ENCODE measurements around the gene DENND1A.

Gene DENND1A

DNA sequence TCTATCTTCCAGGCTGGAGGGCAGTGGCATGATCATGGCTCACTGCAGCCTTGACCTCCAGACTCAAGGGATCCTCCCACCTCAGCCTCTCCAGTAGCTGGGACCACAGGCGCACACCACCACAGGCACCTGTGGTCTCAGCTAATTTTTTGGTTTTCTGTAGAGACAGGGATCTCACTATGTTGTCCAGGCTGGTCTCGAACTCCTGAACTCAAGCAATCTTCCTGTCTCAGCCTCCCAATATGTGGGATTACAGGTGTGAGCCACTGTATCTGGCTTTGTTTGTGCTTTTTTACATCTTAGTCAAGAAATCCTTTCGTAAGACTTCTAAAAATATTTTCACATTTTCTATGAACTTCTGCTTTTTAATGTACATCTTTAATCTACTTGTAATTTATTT lies 116.9 kb downstream of the DENND1A start:
- no peak for DNase-seq (ENCODE audit: low spot score)
- Histone ChIP-seq H3K27ac (no peak overlapping the region), H3K4me3 (no peak overlapping the region)
- TF ChIP-seq, protein P1, sequence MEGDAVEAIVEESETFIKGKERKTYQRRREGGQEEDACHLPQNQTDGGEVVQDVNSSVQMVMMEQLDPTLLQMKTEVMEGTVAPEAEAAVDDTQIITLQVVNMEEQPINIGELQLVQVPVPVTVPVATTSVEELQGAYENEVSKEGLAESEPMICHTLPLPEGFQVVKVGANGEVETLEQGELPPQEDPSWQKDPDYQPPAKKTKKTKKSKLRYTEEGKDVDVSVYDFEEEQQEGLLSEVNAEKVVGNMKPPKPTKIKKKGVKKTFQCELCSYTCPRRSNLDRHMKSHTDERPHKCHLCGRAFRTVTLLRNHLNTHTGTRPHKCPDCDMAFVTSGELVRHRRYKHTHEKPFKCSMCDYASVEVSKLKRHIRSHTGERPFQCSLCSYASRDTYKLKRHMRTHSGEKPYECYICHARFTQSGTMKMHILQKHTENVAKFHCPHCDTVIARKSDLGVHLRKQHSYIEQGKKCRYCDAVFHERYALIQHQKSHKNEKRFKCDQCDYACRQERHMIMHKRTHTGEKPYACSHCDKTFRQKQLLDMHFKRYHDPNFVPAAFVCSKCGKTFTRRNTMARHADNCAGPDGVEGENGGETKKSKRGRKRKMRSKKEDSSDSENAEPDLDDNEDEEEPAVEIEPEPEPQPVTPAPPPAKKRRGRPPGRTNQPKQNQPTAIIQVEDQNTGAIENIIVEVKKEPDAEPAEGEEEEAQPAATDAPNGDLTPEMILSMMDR (IDR thresholded peaks at IDR 0.05) = no peak

DNA sequence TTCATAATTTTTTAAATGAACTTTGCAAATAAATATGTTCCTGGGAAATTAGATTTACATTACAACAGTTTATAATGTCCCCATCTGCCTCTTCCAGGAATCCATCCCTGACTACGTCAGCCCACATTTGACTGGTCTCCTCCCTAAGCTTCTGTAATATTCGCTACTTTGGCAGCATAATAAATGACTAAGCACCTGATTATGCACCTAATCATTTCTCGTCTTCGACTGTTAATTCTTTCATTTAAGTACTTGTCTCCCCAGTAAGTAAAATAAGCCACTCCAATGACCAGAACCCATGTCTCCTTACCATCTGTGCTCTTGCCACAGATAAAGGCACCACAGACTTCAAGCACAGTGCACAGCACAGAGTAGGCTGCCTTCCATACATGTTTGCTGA lies 122.7 kb downstream of the DENND1A start:
- no peak for DNase-seq (ENCODE audit: low spot score)
- Histone ChIP-seq H3K4me3 (no peak overlapping the region), H3K27ac (no peak overlapping the region)
- TF ChIP-seq, protein P1 (IDR thresholded peaks at IDR 0.05) = no peak

DNA sequence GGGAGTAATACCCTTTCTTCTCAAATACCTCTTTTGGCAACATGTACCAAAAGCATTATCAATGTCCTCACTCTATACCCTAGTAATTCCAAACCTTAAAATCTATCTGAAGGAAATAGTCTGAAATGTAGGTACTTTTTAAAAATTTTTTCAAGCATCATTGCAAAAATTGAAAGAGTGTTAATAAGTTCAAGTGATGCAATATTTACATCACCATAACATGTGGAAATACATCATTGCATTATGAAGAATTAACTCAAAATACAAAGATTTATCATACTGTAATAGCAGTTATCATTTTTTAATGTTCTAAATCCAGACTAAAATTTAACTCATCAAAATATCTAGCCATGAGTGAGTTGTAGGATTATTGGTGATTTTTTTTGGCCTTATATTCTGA lies 123.1 kb downstream of the DENND1A start:
- no peak overlapping the region for H3K4me3 ChIP-seq
- no peak for DNase-seq (ENCODE audit: low spot score)
- TF ChIP-seq, protein P1 (IDR thresholded peaks at IDR 0.05) = no peak
- H3K27ac ChIP-seq = no peak overlapping the region

DNA sequence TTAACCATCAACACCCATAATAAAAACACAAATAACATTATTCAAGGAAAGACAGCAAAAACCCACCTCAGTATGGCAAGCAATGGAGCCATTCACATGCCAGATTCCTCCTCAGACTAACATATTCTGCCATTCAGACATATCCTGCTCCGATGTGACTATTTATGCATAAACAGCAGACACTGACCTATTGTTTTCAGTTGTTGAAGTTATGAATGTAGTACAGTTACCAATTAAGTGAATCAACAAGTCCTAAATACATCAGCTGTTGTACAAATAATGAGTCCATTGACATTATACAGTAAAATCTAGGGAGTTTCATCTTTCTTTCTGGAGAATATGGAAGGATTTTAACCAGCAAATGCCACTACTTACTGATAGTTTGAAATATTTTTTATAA lies 131.7 kb downstream of the DENND1A start:
- TF ChIP-seq, protein P1 (IDR thresholded peaks at IDR 0.05) = no peak
- Histone ChIP-seq H3K4me3 (no peak overlapping the region), H3K27ac (no peak overlapping the region)
- no peak for DNase-seq (ENCODE audit: low spot score)

DNA sequence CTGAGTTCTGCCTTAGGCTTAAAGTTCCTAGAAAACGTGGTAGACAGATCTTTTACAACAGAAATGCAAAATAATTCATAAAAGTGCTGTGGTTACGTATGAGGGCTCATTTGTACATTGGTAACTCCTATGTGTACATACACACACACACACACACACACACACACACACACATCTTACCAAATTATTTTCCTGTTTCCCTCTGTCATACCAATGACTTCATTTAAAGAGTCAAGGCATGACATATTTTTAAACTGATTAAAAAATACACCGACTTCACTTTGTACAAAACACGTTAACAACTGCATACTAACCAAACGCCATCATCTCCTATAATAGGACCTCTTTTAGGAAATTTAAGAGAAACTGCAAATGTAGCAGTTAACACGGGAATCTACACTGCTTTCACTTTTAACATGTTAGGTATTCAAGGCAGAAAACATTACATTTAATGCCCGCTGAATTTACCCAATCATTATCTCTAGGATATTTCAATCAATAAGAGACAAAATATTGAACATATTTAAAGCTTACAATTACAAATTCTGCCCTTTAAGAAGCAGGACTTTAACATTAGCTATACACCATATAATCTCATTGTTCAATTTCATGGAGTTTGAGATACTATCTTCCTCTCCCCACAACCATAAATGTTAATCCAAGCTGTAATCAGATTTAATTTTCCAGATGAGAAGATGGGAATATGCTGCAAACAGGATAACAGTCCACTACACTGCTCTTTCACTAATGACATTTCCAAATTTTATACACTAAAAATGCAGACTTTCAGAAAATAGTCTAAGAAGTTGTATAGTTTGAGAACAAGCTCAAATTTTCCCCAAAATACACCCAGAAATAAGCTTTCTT lies 133.1 kb downstream of the DENND1A start:
- H3K4me3 ChIP-seq = no peak overlapping the region
- DNase-seq (ENCODE audit: low spot score) = no peak

DNA sequence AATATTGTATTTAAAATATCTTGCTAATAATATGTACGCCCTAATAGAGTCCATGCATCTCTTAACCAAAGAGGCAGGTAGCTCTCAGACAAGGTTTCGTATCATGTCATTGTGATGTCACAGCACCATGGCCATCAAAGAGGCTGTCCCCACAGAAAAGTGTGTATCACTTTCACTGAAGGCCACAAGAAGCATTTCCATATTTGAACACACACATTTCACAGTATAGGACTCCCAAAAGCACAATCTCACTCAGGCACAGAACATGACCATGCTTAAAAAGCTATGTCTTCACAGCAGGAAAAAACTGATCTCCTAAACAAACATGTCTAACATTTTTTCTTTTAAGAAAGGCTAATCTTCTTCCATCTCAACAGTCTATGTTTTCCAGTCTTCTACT lies 133.8 kb downstream of the DENND1A start:
- DNase-seq (ENCODE audit: low spot score) = no peak
- H3K27ac ChIP-seq = no peak overlapping the region
- no peak overlapping the region for H3K4me3 ChIP-seq
- TF ChIP-seq, protein P1 (IDR thresholded peaks at IDR 0.05) = no peak

More for the DNA sequence above, 133.1 kb downstream of the DENND1A start:
- H3K27ac ChIP-seq = no peak overlapping the region
- TF ChIP-seq, protein P1 (IDR thresholded peaks at IDR 0.05) = no peak

DNA sequence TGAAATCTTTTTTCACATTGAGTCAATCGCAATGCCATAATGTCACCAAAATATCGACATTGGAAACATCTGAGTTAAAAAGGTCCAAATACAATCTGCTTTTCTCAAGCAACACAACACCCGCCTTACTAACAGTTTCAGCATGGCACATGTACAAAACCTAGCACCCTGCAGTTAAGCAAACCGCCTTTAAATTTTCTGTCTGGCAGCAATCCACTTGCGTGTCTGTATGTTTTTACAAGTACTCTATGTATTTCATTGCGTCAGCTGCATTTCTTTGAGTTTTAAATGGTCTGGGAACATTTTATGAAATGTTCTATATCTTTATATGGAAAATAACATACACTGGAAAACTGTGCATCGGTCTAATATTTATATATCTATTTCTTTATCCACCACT lies 134.6 kb downstream of the DENND1A start:
- no peak overlapping the region for H3K27ac ChIP-seq
- TF ChIP-seq, protein P1 (IDR thresholded peaks at IDR 0.05) = no peak
- DNase-seq (ENCODE audit: low spot score) = no peak
- no peak overlapping the region for H3K4me3 ChIP-seq

All from coronary artery (tissue), 2 donors.